IPS-18a (cell line): Measurements from ENCODE around the gene TRABD2B.

Experiments used
- H3K27ac ChIP-seq: one replicate; pipeline ENCODE4 v1.5.1; 2013; ENCODE audit warnings: low read length
- H3K27me3 ChIP-seq: one replicate; pipeline ENCODE4 v1.6.1; 2013; ENCODE audit warnings: mild to moderate bottlenecking, low read length; ENCODE audit not compliant: control insufficient read depth, insufficient read depth
- H3K36me3 ChIP-seq: one replicate; pipeline ENCODE4 v1.6.1; 2013; ENCODE audit warnings: low read depth, low read length; ENCODE audit not compliant: control insufficient read depth
- H3K4me1 ChIP-seq: one replicate; pipeline ENCODE4 v1.6.1; 2013; ENCODE audit warnings: low read depth, low read length; ENCODE audit not compliant: control insufficient read depth
- H3K4me3 ChIP-seq: one replicate; pipeline ENCODE4 v1.5.1; 2013; ENCODE audit warnings: low read length
- H3K9ac ChIP-seq: one replicate; pipeline ENCODE4 v1.6.1; 2013; ENCODE audit warnings: mild to moderate bottlenecking, low read length, moderate library complexity
- H3K9me3 ChIP-seq: one replicate; pipeline ENCODE4 v1.6.1; 2013; ENCODE audit warnings: low read depth, low read length; ENCODE audit not compliant: control insufficient read depth

The TRABD2B gene

DNA sequence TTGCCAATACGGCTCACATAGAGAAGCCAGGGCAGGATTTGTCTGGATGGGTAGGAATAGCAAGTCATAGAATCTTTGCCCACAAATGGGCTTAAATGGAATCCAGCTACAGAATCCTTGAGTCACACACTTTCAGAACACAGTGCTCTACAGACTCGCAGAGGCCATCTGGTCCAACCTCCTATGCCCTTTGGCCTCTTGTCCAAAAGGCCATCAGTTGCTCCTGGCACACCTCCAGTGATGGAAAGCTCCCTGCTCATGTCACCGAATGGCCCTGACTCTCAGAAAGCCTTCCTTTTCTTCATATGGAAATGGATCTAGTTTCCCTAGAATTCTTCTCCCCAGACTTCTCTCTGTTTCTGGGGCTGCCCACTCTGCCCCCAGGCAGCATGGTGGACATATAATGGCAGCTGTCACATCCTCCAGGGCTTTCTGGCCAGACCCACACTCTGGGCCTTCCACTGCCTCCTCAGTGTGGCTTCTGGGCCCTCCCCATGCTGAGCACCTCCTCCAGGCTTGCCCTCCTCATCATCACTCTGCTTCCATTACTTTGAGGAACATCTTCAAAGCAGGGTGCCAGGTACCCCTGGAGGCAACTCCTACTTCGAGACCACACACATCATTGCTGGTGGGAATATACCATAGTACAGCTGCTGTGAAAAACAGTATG, 33.6 kb upstream of the TRABD2B start:
- no peaks in the 10 kb centered on the region for H3K9me3 ChIP-seq
- no peak overlapping the region for H3K9ac ChIP-seq
- H3K36me3 ChIP-seq: no peaks in the 10 kb centered on the region
- H3K4me3 ChIP-seq: no peak overlapping the region
- no peak overlapping the region for H3K27ac ChIP-seq
- peaks cover 12% of the 10 kb centered on the region for H3K4me1 ChIP-seq
- H3K27me3 ChIP-seq: no peaks in the 10 kb centered on the region

DNA sequence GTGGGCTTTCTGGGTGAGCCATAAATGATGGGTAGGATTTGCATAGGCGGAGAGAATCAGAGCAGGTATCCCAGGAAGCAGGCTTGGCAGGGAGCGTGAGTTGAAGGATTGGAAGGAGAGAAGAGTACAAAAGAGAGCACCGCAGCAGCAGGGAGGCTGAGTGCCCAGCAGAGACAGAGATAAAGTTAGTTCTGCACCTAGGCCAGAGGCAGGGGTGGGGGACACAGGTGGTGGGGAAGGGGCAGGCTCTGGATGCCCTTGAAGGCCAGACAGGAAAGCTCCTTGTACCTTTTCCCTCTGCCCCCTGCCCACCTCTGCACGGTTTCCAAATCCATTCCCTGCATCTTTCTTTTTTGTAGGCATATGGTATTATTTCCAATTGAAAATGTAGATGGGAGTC, 33.0 kb upstream of the TRABD2B start:
- Histone ChIP-seq H3K36me3 (no peaks in the 10 kb centered on the region), H3K9me3 (no peaks in the 10 kb centered on the region), H3K27ac (no peak overlapping the region), H3K4me3 (no peak overlapping the region), H3K9ac (no peak overlapping the region), H3K27me3 (no peaks in the 10 kb centered on the region), H3K4me1 (peaks cover 15% of the 10 kb centered on the region)

DNA sequence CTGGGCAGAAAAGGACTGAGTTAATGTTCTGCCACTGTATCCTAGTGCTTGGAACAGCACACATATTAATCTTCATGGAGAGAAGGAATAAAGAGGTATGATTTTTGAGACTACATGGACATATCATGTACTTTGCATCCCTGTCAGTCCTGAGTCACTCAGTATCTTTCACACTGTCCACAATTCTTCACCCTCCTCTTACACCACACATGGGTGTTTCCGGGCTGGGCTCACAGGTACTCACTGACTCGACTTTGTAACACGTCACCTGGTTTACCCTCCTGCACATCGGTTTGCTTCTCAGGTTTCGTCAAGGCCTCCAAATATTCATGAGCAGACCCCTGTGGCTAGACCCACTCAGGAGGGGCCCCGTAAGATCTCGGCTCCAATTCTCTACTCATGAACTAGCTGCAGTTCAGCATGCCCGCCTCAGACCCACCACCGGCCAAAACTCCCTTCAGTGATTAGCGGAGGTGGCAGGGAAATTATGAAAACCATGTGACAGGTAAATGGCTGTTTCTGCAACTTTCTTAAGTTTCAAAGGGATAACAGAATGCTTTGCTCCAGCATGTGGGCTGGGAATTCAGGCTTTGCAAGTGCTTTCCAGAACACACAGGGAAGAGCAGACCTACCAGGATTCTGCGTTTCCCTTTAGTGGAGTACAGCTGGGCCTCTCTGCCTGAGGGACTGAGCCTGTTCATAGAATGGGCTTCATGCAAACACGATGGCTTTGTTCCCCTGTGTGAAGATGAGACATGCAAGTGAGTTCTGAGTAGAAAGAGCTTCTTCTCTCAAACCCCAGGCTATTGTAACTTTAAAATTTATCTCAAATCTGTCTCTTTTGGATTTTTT, 31.3 kb upstream of the TRABD2B start:
- H3K4me1 ChIP-seq: peaks cover 21% of the 10 kb centered on the region

DNA sequence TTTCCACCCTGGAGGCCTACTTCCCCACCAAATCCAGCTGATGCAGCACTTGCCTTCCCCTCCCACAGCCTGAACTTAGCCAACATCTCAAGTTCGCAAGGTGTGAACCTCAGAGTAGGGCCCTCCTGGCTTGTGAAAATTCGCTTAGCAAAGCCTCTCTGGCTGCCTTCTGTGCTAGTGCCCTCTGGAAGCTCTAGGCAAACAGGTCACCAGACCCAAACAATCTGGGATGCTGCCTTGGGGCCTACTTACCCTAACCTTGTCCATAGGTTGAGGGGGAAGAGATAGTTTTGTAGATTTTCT, 30.3 kb upstream of the TRABD2B start:
- Histone ChIP-seq H3K36me3 (no peaks in the 10 kb centered on the region), H3K4me3 (no peak overlapping the region), H3K9ac (no peak overlapping the region), H3K27ac (no peak overlapping the region), H3K4me1 (peaks cover 21% of the 10 kb centered on the region), H3K9me3 (no peaks in the 10 kb centered on the region), H3K27me3 (no peaks in the 10 kb centered on the region)

More for the DNA sequence above, 31.3 kb upstream of the TRABD2B start:
- Histone ChIP-seq H3K9ac (no peak overlapping the region), H3K36me3 (no peaks in the 10 kb centered on the region), H3K27me3 (no peaks in the 10 kb centered on the region), H3K9me3 (no peaks in the 10 kb centered on the region), H3K27ac (no peak overlapping the region), H3K4me3 (no peak overlapping the region)

DNA sequence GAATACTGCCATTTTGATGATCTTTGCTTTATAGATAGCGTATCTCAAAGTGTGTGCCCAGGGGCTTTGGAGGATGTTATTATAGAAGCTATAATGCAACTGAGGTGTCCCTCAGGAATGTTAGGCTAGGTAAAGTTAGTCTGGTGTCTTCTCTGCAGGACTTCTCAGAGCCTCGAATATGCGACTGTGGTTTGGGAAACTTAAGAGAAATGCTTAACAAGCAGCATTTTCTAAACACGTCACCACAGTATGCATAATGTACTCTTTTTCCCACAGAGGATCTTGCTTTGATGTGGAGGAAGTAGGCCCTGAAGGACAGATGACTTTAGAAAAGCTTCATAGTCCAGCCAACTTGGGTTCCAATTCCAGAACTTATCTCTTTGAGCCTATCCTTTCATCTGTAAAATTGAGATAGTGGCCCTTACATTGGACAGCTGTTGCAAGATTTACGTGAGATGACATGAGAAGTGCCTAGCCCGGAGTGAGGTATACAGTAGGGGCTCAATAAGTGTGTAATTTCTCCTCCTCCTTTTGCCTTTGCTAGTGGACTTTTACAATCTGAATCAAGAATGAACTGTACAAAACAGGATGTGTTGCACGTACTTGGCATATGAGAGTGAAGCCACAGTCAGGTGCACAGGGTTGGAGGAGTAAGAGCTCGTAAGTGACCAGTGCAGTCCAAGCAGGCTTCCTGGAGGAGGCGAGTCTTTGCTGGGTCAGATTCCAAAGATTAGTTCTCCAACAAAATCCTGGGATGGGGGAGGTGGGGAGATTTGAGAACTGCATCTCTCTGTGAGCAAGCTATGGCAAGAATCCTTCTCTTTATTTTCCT, 29.7 kb upstream of the TRABD2B start:
- Histone ChIP-seq H3K4me1 (peaks cover 21% of the 10 kb centered on the region), H3K4me3 (no peak overlapping the region), H3K9ac (no peak overlapping the region), H3K36me3 (no peaks in the 10 kb centered on the region), H3K27ac (no peak overlapping the region), H3K27me3 (no peaks in the 10 kb centered on the region), H3K9me3 (no peaks in the 10 kb centered on the region)

DNA sequence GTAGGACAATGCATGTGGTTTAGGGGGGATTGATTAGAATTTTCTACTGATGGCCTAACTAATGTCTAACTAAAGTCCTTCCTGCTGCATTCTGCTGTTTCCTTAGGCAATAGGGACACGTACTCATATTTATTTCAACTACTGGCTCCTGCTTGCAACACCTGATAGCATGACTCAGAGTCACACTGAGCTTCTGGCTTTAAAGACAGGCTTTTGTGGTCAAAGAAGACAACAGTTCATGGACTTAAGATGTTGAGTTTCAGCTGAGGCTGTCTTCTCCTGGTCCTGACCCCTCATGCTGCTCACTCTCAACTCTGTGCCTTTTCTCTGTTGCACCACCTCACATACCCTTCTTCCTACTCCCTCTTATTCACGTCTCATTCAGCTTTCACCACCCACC, 29.1 kb upstream of the TRABD2B start:
- H3K27me3 ChIP-seq: no peaks in the 10 kb centered on the region
- H3K4me1 ChIP-seq: peaks cover 21% of the 10 kb centered on the region
- no peak overlapping the region for H3K27ac ChIP-seq
- no peak overlapping the region for H3K4me3 ChIP-seq
- no peaks in the 10 kb centered on the region for H3K36me3 ChIP-seq
- H3K9me3 ChIP-seq: no peaks in the 10 kb centered on the region
- no peak overlapping the region for H3K9ac ChIP-seq

DNA sequence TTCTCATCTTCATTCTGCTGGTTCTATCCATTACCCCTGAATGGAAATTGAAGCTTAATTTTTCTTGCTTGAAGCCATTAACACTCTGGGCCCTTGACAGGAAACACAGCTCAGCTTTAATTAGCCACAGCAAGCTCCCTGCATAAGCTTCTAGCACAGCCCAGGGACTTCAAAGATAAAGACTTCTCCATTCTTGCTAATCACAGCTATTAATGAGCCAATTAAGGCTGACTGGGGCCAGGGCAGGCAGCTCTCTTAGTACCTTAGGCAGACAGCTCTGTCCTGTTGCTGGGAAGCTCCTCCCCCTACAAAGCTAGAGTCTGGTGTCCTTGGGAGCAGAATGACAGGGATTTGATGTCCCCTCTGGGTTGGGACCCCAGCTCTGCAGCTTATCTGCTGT, 27.9 kb upstream of the TRABD2B start:
- H3K27ac ChIP-seq: no peak overlapping the region
- H3K4me1 ChIP-seq: peaks cover 21% of the 10 kb centered on the region
- no peaks in the 10 kb centered on the region for H3K27me3 ChIP-seq
- H3K9me3 ChIP-seq: no peaks in the 10 kb centered on the region
- no peak overlapping the region for H3K9ac ChIP-seq
- no peak overlapping the region for H3K4me3 ChIP-seq
- no peaks in the 10 kb centered on the region for H3K36me3 ChIP-seq

DNA sequence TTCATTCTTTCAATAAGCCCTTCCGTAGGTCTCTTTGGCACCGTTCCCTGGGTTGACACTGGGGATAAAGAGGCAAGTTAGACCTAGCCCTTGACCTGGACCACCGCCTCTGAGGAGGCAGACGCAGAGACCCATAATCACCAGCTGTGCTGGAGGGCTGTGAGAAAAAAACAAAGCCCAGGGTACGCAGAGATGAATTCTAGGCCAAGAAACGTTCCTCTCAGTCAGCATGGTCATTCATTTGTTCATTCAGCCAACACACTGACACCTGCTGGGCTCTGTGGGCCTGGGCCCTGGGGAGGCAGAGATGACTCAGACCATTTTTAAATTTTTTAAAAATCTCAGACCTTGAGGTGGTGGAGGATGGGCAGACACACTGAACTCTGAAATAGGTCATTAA, 26.3 kb upstream of the TRABD2B start:
- H3K27ac ChIP-seq: no peak overlapping the region
- H3K9ac ChIP-seq: no peak overlapping the region
- no peaks in the 10 kb centered on the region for H3K36me3 ChIP-seq
- H3K4me3 ChIP-seq: no peak overlapping the region
- no peaks in the 10 kb centered on the region for H3K9me3 ChIP-seq
- H3K27me3 ChIP-seq: no peaks in the 10 kb centered on the region
- peaks cover 15% of the 10 kb centered on the region for H3K4me1 ChIP-seq

DNA sequence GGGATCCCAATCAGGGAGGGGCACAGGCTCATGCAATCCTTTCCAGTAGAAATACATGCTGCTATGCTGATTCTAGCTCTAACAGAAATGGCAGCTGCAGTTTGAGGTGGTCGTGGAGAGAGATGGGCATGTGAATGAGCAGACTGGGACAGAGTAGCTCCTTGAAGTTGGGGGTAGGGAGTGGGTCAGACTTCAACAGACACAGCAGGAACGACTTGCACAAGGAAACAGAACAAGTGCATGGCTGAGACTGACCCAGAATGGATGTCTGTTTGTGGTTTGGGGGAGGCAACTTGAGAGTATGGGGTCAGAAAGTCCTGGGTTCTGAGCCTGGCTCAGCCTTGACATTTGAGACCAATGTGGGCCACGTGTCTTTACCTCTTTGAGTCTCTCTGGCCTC, 25.1 kb upstream of the TRABD2B start:
- no peak overlapping the region for H3K4me3 ChIP-seq
- H3K27ac ChIP-seq: no peak overlapping the region
- peaks cover 9% of the 10 kb centered on the region for H3K4me1 ChIP-seq
- no peaks in the 10 kb centered on the region for H3K27me3 ChIP-seq
- H3K36me3 ChIP-seq: no peaks in the 10 kb centered on the region
- no peaks in the 10 kb centered on the region for H3K9me3 ChIP-seq
- no peak overlapping the region for H3K9ac ChIP-seq

DNA sequence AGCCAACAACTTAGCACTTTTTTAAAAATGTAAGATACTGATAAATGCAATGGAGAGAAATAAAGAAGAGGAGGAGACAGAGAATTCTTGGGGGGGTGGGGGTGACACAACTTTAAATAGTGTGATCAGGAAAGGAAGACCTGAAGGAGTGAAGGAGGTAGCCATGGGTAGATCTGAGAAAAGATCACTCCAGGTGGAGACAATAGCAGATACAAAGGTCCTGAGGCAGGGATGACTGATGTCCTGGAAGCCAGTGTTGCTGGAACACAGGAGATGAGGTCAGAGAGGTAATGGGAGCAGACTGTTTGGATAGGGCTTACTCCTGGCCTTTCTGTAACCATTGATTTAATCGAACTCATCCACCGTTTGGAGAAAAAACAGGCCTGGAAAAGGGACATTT, 24.6 kb upstream of the TRABD2B start:
- peaks cover 9% of the 10 kb centered on the region for H3K4me1 ChIP-seq
- no peaks in the 10 kb centered on the region for H3K36me3 ChIP-seq
- no peaks in the 10 kb centered on the region for H3K27me3 ChIP-seq
- no peak overlapping the region for H3K4me3 ChIP-seq
- H3K9me3 ChIP-seq: no peaks in the 10 kb centered on the region
- H3K27ac ChIP-seq: no peak overlapping the region
- no peak overlapping the region for H3K9ac ChIP-seq

DNA sequence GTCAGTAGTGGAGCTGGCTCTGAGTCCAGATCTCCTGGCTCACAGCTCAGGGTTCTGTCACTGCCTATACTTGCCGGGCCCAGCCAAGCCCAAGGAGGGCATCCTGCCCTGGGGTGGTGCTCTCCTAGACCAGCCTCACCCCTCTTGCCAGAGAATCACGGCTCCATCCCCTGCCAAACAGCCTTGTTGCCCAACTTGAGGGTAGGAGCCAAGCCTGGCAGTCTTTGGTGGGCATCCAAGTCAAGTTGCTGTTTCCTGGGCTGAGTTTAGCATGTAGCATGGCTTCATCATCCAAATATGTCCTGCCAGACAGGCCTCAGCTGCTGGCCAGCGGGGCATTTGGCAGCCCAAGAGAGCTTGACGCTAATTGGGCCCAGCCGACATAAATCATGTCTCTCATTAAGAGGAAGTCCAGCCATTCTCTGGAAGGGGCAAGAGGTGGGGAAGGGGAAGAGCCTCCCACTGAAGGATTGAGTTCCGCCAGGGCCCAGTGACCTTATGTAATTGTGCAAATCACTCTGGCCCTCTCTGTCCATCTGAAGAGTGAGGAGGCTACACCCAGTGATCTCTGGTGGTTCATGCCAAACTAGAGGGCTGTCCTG, 22.6 kb upstream of the TRABD2B start:
- Histone ChIP-seq H3K9me3 (no peaks in the 10 kb centered on the region), H3K4me3 (no peak overlapping the region), H3K4me1 (peaks cover 1% of the 10 kb centered on the region)

More for the DNA sequence above, 22.6 kb upstream of the TRABD2B start:
- H3K36me3 ChIP-seq: no peaks in the 10 kb centered on the region
- H3K27me3 ChIP-seq: no peaks in the 10 kb centered on the region
- no peak overlapping the region for H3K27ac ChIP-seq
- no peak overlapping the region for H3K9ac ChIP-seq
